Muscle layer of duodenum (tissue), 2 donors: ENCODE measurements around the gene KCNK2.
"Not testable (repeated sequence)": the region's sequence is repeated elsewhere in the genome, so short reads cannot be mapped to it uniquely, and the experiment has no call there.

Experiments used
- H3K27ac ChIP-seq: one replicate; pipeline ENCODE4 v1.7.0; 2013; ENCODE audit warnings: mild to moderate bottlenecking, low read length
- H3K27me3 ChIP-seq: one replicate; pipeline ENCODE4 v1.7.0; 2013; ENCODE audit warnings: low read depth, mild to moderate bottlenecking, control low read depth, low read length
- H3K36me3 ChIP-seq, 2 donors: one replicate each; pipeline ENCODE4 v1.7.0; 2013; ENCODE audit warnings: low read length in 2 of 2, control low read depth in 1 of 2, mild to moderate bottlenecking in 1 of 2; ENCODE audit not compliant: insufficient read depth in 2 of 2, control insufficient read depth in 1 of 2
- H3K4me1 ChIP-seq, 2 donors: one replicate each; pipeline ENCODE4 v1.7.0; 2013; ENCODE audit warnings: low read length in 2 of 2, mild to moderate bottlenecking in 2 of 2, control low read depth in 1 of 2, moderate library complexity in 1 of 2; ENCODE audit not compliant: insufficient read depth in 2 of 2, control insufficient read depth in 1 of 2
- H3K4me3 ChIP-seq, 2 donors: one replicate each; pipeline ENCODE4 v1.7.0; 2013; ENCODE audit warnings: low read length in 2 of 2, low read depth in 1 of 2, mild to moderate bottlenecking in 1 of 2
- H3K9me3 ChIP-seq, 2 donors: one replicate each; pipeline ENCODE4 v1.7.0; 2013; ENCODE audit warnings: low read length in 2 of 2, control low read depth in 1 of 2, mild to moderate bottlenecking in 1 of 2; ENCODE audit not compliant: control insufficient read depth in 1 of 2
- donor health status: healthy.

The KCNK2 gene

DNA sequence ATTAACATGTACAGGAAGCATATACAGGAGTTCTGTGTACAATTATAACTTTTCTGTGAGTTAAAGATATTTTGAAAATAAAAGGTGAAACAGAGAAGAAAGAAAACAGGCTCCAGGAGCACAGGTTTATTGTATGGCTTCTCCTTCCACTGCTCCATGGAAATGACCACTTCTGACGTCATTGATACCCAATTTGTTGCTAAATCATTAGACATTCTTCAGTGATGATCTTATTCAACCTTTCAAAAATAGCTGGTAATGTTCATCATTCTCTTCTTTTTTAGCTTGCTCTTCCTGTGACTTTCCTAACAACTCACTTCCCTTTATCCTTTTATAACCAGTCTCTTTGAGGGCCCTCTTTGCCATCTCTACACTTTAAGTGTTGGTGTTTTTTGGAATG is 77.8 kb downstream of the KCNK2 start:
- no peak overlapping the region for H3K4me3 ChIP-seq
- no peaks in the 10 kb centered on the region for H3K9me3 ChIP-seq
- H3K36me3 ChIP-seq = no peaks in the 10 kb centered on the region
- no peaks in the 10 kb centered on the region for H3K4me1 ChIP-seq
- H3K27me3 ChIP-seq = no peaks in the 10 kb centered on the region
- no peak overlapping the region for H3K27ac ChIP-seq

GRCh38 chr1:215163144-215163543 is 80.6 kb downstream of the KCNK2 start:
- not testable (repeated sequence) for H3K4me1 ChIP-seq

DNA sequence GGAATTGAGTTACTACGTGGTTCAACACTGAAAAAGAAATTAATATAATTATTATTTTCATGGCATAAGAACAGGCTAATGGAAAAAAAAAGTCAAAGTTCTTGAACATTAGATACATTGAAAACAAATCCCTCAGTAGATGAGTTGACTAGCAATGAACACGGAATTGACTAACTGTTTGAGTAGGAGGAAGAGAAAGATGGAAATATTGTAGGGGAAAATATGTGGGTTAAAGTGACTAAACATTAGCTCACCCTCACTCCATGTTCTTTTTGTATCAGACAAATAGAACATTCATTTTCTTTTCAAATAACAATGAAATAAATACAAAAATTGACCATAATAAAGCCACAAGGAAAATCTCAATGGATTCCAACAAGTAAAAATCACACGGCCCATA is 84.3 kb downstream of the KCNK2 start:
- H3K27me3 ChIP-seq = no peaks in the 10 kb centered on the region
- H3K27ac ChIP-seq = no peak overlapping the region

More at GRCh38 chr1:215163144-215163543, 80.6 kb downstream of the KCNK2 start:
- not testable (repeated sequence) for H3K4me3 ChIP-seq, H3K27me3 ChIP-seq, H3K27ac ChIP-seq, H3K36me3 ChIP-seq, H3K9me3 ChIP-seq

GRCh38 chr1:215181518-215181917 is 99.0 kb downstream of the KCNK2 start:
- Histone ChIP-seq H3K27ac (no peak overlapping the region), H3K9me3 (peaks cover 0 to 17% of the 10 kb centered on the region in 2 donors), H3K27me3 (no peaks in the 10 kb centered on the region), H3K36me3 (no peaks in the 10 kb centered on the region), H3K4me3 (peak overlapping the region in 1 of 2 donors; percentile 4), H3K4me1 (no peaks in the 10 kb centered on the region)

More for the DNA sequence above, 84.3 kb downstream of the KCNK2 start:
- Histone ChIP-seq H3K4me1 (no peaks in the 10 kb centered on the region), H3K36me3 (no peaks in the 10 kb centered on the region), H3K9me3 (no peaks in the 10 kb centered on the region), H3K4me3 (no peak overlapping the region)

- H3K4me1 ChIP-seq = no peaks in the 10 kb centered on the region
- H3K36me3 ChIP-seq = no peaks in the 10 kb centered on the region
- H3K9me3 ChIP-seq = peaks cover 0 to 14% of the 10 kb centered on the region in 2 donors
- H3K27me3 ChIP-seq = no peaks in the 10 kb centered on the region
- no peak overlapping the region for H3K4me3 ChIP-seq
- no peak overlapping the region for H3K27ac ChIP-seq
Measured at GRCh38 chr1:215185067-215185620, 102.6 kb downstream of the KCNK2 start.

- Histone ChIP-seq H3K9me3 (no peaks in the 10 kb centered on the region), H3K27me3 (no peaks in the 10 kb centered on the region), H3K36me3 (no peaks in the 10 kb centered on the region), H3K27ac (no peak overlapping the region), H3K4me1 (no peaks in the 10 kb centered on the region), H3K4me3 (no peak overlapping the region)
Measured at GRCh38 chr1:215188302-215188950, 105.9 kb downstream of the KCNK2 start.

- no peak overlapping the region for H3K4me3 ChIP-seq
- H3K27me3 ChIP-seq = no peaks in the 10 kb centered on the region
Measured at GRCh38 chr1:215192306-215192705, 109.8 kb downstream of the KCNK2 start.

DNA sequence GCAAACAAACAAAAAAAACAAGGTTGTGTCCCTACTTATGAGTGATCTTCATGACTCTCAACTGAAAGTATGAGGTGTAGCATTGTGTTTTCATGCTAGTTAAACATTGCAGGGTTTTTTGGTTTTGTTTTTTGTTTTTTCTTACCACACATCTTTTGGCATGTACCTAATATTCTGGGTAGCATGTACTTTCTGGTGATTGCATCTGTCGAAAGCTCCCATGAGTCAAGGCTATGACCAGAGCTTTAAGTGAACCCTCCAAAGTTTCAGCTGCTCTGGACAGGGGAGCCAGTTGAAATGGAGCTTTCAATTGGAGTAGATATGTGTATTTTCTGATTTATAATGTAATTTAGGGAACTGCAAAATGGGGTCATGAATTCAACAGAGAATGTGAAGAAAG is 115.5 kb downstream of the KCNK2 start:
- H3K4me1 ChIP-seq = no peaks in the 10 kb centered on the region
- H3K27me3 ChIP-seq = no peaks in the 10 kb centered on the region
- no peak overlapping the region for H3K27ac ChIP-seq
- no peaks in the 10 kb centered on the region for H3K9me3 ChIP-seq
- no peaks in the 10 kb centered on the region for H3K36me3 ChIP-seq
- no peak overlapping the region for H3K4me3 ChIP-seq

More at GRCh38 chr1:215192306-215192705, 109.8 kb downstream of the KCNK2 start:
- H3K4me1 ChIP-seq = no peaks in the 10 kb centered on the region
- H3K9me3 ChIP-seq = no peaks in the 10 kb centered on the region
- no peaks in the 10 kb centered on the region for H3K36me3 ChIP-seq
- H3K27ac ChIP-seq = no peak overlapping the region

DNA sequence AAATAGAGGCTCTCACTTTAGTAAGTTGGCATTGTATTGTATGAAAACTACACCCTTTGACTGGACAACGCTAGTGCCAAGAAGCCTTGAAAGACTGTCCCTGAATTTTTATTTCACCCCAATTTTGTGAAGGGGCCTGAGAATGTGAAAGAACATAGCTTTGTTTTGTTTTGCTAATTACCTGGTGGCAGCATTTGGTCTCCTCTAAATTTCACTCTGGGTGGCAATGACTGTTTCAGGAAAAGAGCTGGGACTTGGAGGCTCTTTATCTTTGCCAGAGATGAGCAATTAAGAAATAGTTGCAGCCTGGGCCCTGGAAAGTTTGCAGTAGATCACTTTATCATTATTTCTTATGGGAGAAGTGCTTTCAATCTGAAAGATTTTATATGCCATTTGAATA is 117.6 kb downstream of the KCNK2 start:
- no peaks in the 10 kb centered on the region for H3K4me1 ChIP-seq
- H3K27ac ChIP-seq = no peak overlapping the region
- H3K36me3 ChIP-seq = no peaks in the 10 kb centered on the region
- H3K4me3 ChIP-seq = no peak overlapping the region
- H3K27me3 ChIP-seq = no peaks in the 10 kb centered on the region
- H3K9me3 ChIP-seq = no peaks in the 10 kb centered on the region

GRCh38 chr1:215201283-215201682 is 118.7 kb downstream of the KCNK2 start:
- no peak overlapping the region for H3K4me3 ChIP-seq
- no peaks in the 10 kb centered on the region for H3K9me3 ChIP-seq
- H3K36me3 ChIP-seq = no peaks in the 10 kb centered on the region
- H3K27me3 ChIP-seq = no peaks in the 10 kb centered on the region
- H3K4me1 ChIP-seq = no peaks in the 10 kb centered on the region
- no peak overlapping the region for H3K27ac ChIP-seq

GRCh38 chr1:215202868-215203267 is 120.3 kb downstream of the KCNK2 start:
- no peaks in the 10 kb centered on the region for H3K4me1 ChIP-seq
- no peaks in the 10 kb centered on the region for H3K9me3 ChIP-seq
- no peak overlapping the region for H3K4me3 ChIP-seq
- H3K36me3 ChIP-seq = no peaks in the 10 kb centered on the region
- H3K27ac ChIP-seq = no peak overlapping the region
- no peaks in the 10 kb centered on the region for H3K27me3 ChIP-seq

DNA sequence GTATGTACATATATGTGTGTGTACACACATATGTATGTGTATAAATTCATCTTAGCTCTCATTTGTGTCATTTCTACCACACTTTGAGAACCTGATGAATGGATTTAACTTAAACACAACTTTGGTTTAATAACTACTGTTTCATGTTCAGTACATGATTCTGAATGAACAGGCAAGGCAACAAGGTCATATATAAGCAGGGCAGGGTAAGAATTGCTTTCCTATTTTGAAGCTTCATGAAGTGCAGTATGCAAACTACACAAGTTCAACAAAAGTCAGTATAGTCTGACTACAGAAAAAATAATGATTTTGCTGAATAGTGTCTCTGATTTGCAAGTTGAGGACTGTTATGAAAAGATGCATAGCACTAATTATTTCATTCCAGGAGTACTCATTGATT is 127.6 kb downstream of the KCNK2 start:
- no peak overlapping the region for H3K4me3 ChIP-seq
- no peaks in the 10 kb centered on the region for H3K9me3 ChIP-seq
- H3K4me1 ChIP-seq = no peaks in the 10 kb centered on the region
- H3K27me3 ChIP-seq = no peaks in the 10 kb centered on the region
- H3K27ac ChIP-seq = no peak overlapping the region
- no peaks in the 10 kb centered on the region for H3K36me3 ChIP-seq
